ENCODE data around the gene ATPAF2.

ATPAF2 gene

GRCh38 chr17:17988427-17988945 lies 50.5 kb downstream of the ATPAF2 start:
- WGBS, 2 donors (ENCODE audit: extremely low coverage in 2 of 2, insufficient read length in 2 of 2, insufficient replicate concordance in 1 of 2), result no CpG with 5 or more reads among the region's 7 CpGs

GRCh38 chr17:17987901-17988300 lies 51.1 kb downstream of the ATPAF2 start:
- Histone ChIP-seq H3K27ac (replicated peaks; ENCODE audit: low read length) (no peak overlapping the region), H3K18ac (ENCODE audit: low read length) (no peak overlapping the region), H3K4me2 (ENCODE audit: insufficient read depth, low read length, poor library complexity, severe bottlenecking) (no peak overlapping the region), H2AK5ac (ENCODE audit: low read depth, low read length) (no peak overlapping the region), H4K8ac (ENCODE audit: low read depth, low read length) (no peak overlapping the region), H2AFZ (ENCODE audit: low read length) (no peak overlapping the region), H3K4ac (ENCODE audit: low read length) (no peak overlapping the region), H2BK120ac (ENCODE audit: low read depth, low read length) (no peak overlapping the region), H3K9ac (ENCODE audit: low read depth, low read length, poor library complexity) (no peak overlapping the region), H3K79me1 (ENCODE audit: low read depth, low read length) (no peaks in the 10 kb centered on the region), H3K27me3 (ENCODE audit: control insufficient read depth in 3 of 3, insufficient read depth in 3 of 3, low read depth in 1 of 3, low read length in 3 of 3) (peaks cover 0 to 12% (median 0%) of the 10 kb centered on the region in 3 experiments), H3K23ac (ENCODE audit: low read depth, low read length, poor library complexity) (no peak overlapping the region), H2BK12ac (ENCODE audit: low read length) (no peak overlapping the region), H3K4me3 (ENCODE audit: low read length in 2 of 2) (no peak overlapping the region), H3K14ac (ENCODE audit: low read length) (no peak overlapping the region), H3K36me3 (replicated peaks in 1 of 2; ENCODE audit: control insufficient read depth in 2 of 2, insufficient read depth in 2 of 2, low read length in 2 of 2) (no peaks in the 10 kb centered on the region), H2BK5ac (ENCODE audit: low read length) (no peak overlapping the region), H3K9me3 (replicated peaks in 1 of 2; ENCODE audit: control insufficient read depth in 2 of 2, insufficient read depth in 1 of 2, low read depth in 1 of 2, low read length in 2 of 2) (no peaks in the 10 kb centered on the region), H3K4me1 (ENCODE audit: control insufficient read depth in 2 of 2, insufficient read depth in 1 of 2, low read depth in 1 of 2, low read length in 2 of 2) (peaks cover 0 to 2% of the 10 kb centered on the region in 2 donors), H2BK15ac (ENCODE audit: low read length) (no peak overlapping the region), H4K91ac (ENCODE audit: low read depth, low read length, poor library complexity) (no peak overlapping the region)
- no CpG with 5 or more reads among the region's 14 CpGs for WGBS, 2 donors (ENCODE audit: extremely low coverage in 2 of 2, insufficient read length in 2 of 2, insufficient replicate concordance in 1 of 2)
- DNase-seq (ENCODE audit: low spot score), result no peak

More at GRCh38 chr17:17988427-17988945, 50.5 kb downstream of the ATPAF2 start:
- H3K18ac ChIP-seq (ENCODE audit: low read length), result peak overlapping the region; percentile 70
- no peak overlapping the region for H2BK15ac ChIP-seq (ENCODE audit: low read length)
- H2BK120ac ChIP-seq (ENCODE audit: low read depth, low read length), result peak overlapping the region; percentile 35
- no peak for DNase-seq (ENCODE audit: low spot score)
- peak overlapping the region; percentile 33 for H3K9ac ChIP-seq (ENCODE audit: low read depth, low read length, poor library complexity)
- peak overlapping the region; percentile 45 for H4K8ac ChIP-seq (ENCODE audit: low read depth, low read length)
- H3K9me3 ChIP-seq (replicated peaks in 1 of 2; ENCODE audit: control insufficient read depth in 2 of 2, insufficient read depth in 1 of 2, low read depth in 1 of 2, low read length in 2 of 2), result no peaks in the 10 kb centered on the region
- peaks cover 0 to 12% (median 0%) of the 10 kb centered on the region in 3 experiments for H3K27me3 ChIP-seq (ENCODE audit: control insufficient read depth in 3 of 3, insufficient read depth in 3 of 3, low read depth in 1 of 3, low read length in 3 of 3)
- no peak overlapping the region for H3K27ac ChIP-seq (replicated peaks; ENCODE audit: low read length)
- peaks cover 0 to 2% of the 10 kb centered on the region in 2 donors for H3K4me1 ChIP-seq (ENCODE audit: control insufficient read depth in 2 of 2, insufficient read depth in 1 of 2, low read depth in 1 of 2, low read length in 2 of 2)
- no peaks in the 10 kb centered on the region for H3K36me3 ChIP-seq (replicated peaks in 1 of 2; ENCODE audit: control insufficient read depth in 2 of 2, insufficient read depth in 2 of 2, low read length in 2 of 2)
- H3K79me1 ChIP-seq (ENCODE audit: low read depth, low read length), result no peaks in the 10 kb centered on the region
- no peak overlapping the region for H3K23ac ChIP-seq (ENCODE audit: low read depth, low read length, poor library complexity)
- no peak overlapping the region for H2AFZ ChIP-seq (ENCODE audit: low read length)
- H3K14ac ChIP-seq (ENCODE audit: low read length), result no peak overlapping the region
- no peak overlapping the region for H4K91ac ChIP-seq (ENCODE audit: low read depth, low read length, poor library complexity)
- no peak overlapping the region for H3K4me3 ChIP-seq (ENCODE audit: low read length in 2 of 2)
- no peak overlapping the region for H2BK5ac ChIP-seq (ENCODE audit: low read length)
- H3K4me2 ChIP-seq (ENCODE audit: insufficient read depth, low read length, poor library complexity, severe bottlenecking), result no peak overlapping the region
- no peak overlapping the region for H3K4ac ChIP-seq (ENCODE audit: low read length)
- H2AK5ac ChIP-seq (ENCODE audit: low read depth, low read length), result peak overlapping the region; percentile 56
- no peak overlapping the region for H2BK12ac ChIP-seq (ENCODE audit: low read length)

GRCh38 chr17:17987187-17987896 lies 51.6 kb downstream of the ATPAF2 start:
- H3K27ac ChIP-seq (replicated peaks; ENCODE audit: low read length), result no peak overlapping the region
- DNase-seq (ENCODE audit: low spot score), result no peak
- H3K4me2 ChIP-seq (ENCODE audit: insufficient read depth, low read length, poor library complexity, severe bottlenecking), result no peak overlapping the region
- H4K91ac ChIP-seq (ENCODE audit: low read depth, low read length, poor library complexity), result no peak overlapping the region
- no peaks in the 10 kb centered on the region for H3K36me3 ChIP-seq (replicated peaks in 1 of 2; ENCODE audit: control insufficient read depth in 2 of 2, insufficient read depth in 2 of 2, low read length in 2 of 2)
- no peak overlapping the region for H3K4me3 ChIP-seq (ENCODE audit: low read length in 2 of 2)
- peaks cover 0 to 2% of the 10 kb centered on the region in 2 donors for H3K4me1 ChIP-seq (ENCODE audit: control insufficient read depth in 2 of 2, insufficient read depth in 1 of 2, low read depth in 1 of 2, low read length in 2 of 2)
- no peak overlapping the region for H2BK120ac ChIP-seq (ENCODE audit: low read depth, low read length)
- no peaks in the 10 kb centered on the region for H3K79me1 ChIP-seq (ENCODE audit: low read depth, low read length)
- H3K4ac ChIP-seq (ENCODE audit: low read length), result no peak overlapping the region
- no peak overlapping the region for H3K18ac ChIP-seq (ENCODE audit: low read length)
- H3K27me3 ChIP-seq (ENCODE audit: control insufficient read depth in 3 of 3, insufficient read depth in 3 of 3, low read depth in 1 of 3, low read length in 3 of 3), result peaks cover 0 to 12% (median 0%) of the 10 kb centered on the region in 3 experiments
- no peak overlapping the region for H2BK15ac ChIP-seq (ENCODE audit: low read length)
- H3K9me3 ChIP-seq (replicated peaks in 1 of 2; ENCODE audit: control insufficient read depth in 2 of 2, insufficient read depth in 1 of 2, low read depth in 1 of 2, low read length in 2 of 2), result no peaks in the 10 kb centered on the region
- WGBS, 2 donors (ENCODE audit: extremely low coverage in 2 of 2, insufficient read length in 2 of 2, insufficient replicate concordance in 1 of 2), result no CpG with 5 or more reads among the region's 7 CpGs
- no peak overlapping the region for H3K9ac ChIP-seq (ENCODE audit: low read depth, low read length, poor library complexity)
- no peak overlapping the region for H2BK5ac ChIP-seq (ENCODE audit: low read length)
- no peak overlapping the region for H3K14ac ChIP-seq (ENCODE audit: low read length)
- H4K8ac ChIP-seq (ENCODE audit: low read depth, low read length), result no peak overlapping the region
- no peak overlapping the region for H2AK5ac ChIP-seq (ENCODE audit: low read depth, low read length)
- no peak overlapping the region for H3K23ac ChIP-seq (ENCODE audit: low read depth, low read length, poor library complexity)
- no peak overlapping the region for H2AFZ ChIP-seq (ENCODE audit: low read length)
- no peak overlapping the region for H2BK12ac ChIP-seq (ENCODE audit: low read length)

- Histone ChIP-seq H3K4me3 (ENCODE audit: low read length in 2 of 2) (peak overlapping the region in 1 of 2 donors; percentile 32), H2AK5ac (ENCODE audit: low read depth, low read length) (no peak overlapping the region), H4K91ac (ENCODE audit: low read depth, low read length, poor library complexity) (no peak overlapping the region), H3K27ac (replicated peaks; ENCODE audit: low read length) (no peak overlapping the region), H2BK15ac (ENCODE audit: low read length) (peak overlapping the region; percentile 15), H2AFZ (ENCODE audit: low read length) (no peak overlapping the region), H4K8ac (ENCODE audit: low read depth, low read length) (no peak overlapping the region), H3K14ac (ENCODE audit: low read length) (no peak overlapping the region), H3K4me1 (ENCODE audit: control insufficient read depth in 2 of 2, insufficient read depth in 1 of 2, low read depth in 1 of 2, low read length in 2 of 2) (peaks cover 0 to 2% of the 10 kb centered on the region in 2 donors), H2BK120ac (ENCODE audit: low read depth, low read length) (peak overlapping the region; percentile 77), H3K9me3 (replicated peaks in 1 of 2; ENCODE audit: control insufficient read depth in 2 of 2, insufficient read depth in 1 of 2, low read depth in 1 of 2, low read length in 2 of 2) (no peaks in the 10 kb centered on the region), H3K4me2 (ENCODE audit: insufficient read depth, low read length, poor library complexity, severe bottlenecking) (no peak overlapping the region), H3K18ac (ENCODE audit: low read length) (no peak overlapping the region), H3K79me1 (ENCODE audit: low read depth, low read length) (no peaks in the 10 kb centered on the region), H3K27me3 (ENCODE audit: control insufficient read depth in 3 of 3, insufficient read depth in 3 of 3, low read depth in 1 of 3, low read length in 3 of 3) (peaks cover 0 to 12% (median 0%) of the 10 kb centered on the region in 3 experiments), H3K23ac (ENCODE audit: low read depth, low read length, poor library complexity) (no peak overlapping the region), H3K9ac (ENCODE audit: low read depth, low read length, poor library complexity) (no peak overlapping the region), H2BK5ac (ENCODE audit: low read length) (no peak overlapping the region), H2BK12ac (ENCODE audit: low read length) (no peak overlapping the region), H3K4ac (ENCODE audit: low read length) (no peak overlapping the region), H3K36me3 (replicated peaks in 1 of 2; ENCODE audit: control insufficient read depth in 2 of 2, insufficient read depth in 2 of 2, low read length in 2 of 2) (no peaks in the 10 kb centered on the region)
- no CpG with 5 or more reads among the region's 3 CpGs for WGBS, 2 donors (ENCODE audit: extremely low coverage in 2 of 2, insufficient read length in 2 of 2, insufficient replicate concordance in 1 of 2)
- DNase-seq (ENCODE audit: low spot score), result no peak
Observed at GRCh38 chr17:17985555-17985954, 53.4 kb downstream of the ATPAF2 start.

Measured in neuronal stem cell (in vitro differentiated cells).